Hematopoietic multipotent progenitor cell (in vitro differentiated cells): ENCODE measurements around the gene GUSB. TPM values are rescaled to one million over a fixed set of nuclear protein-coding genes. Genes with fewer than 3 reads are reported as not detected.
"Not testable (repeated sequence)": the region's sequence is repeated elsewhere in the genome, so short reads cannot be mapped to it uniquely, and the experiment has no call there.

Experiments used
- DNase-seq, 3 donors: peaks; one replicate each; pipeline ENCODE4 v3.0.0-alpha.2; 2011 to 2015; ENCODE audit warnings: low read depth in 2 of 3, low spot score in 2 of 3
- total RNA-seq: library from RNA; depleted of rRNA; stranded (reverse); fragments of >200 nt; gene quantifications from one replicate; pipeline ENCODE4 v1.2.3, GENCODE V29; 2012

Gene GUSB
- total RNA-seq, 1 donor = 89.4 TPM

DNA sequence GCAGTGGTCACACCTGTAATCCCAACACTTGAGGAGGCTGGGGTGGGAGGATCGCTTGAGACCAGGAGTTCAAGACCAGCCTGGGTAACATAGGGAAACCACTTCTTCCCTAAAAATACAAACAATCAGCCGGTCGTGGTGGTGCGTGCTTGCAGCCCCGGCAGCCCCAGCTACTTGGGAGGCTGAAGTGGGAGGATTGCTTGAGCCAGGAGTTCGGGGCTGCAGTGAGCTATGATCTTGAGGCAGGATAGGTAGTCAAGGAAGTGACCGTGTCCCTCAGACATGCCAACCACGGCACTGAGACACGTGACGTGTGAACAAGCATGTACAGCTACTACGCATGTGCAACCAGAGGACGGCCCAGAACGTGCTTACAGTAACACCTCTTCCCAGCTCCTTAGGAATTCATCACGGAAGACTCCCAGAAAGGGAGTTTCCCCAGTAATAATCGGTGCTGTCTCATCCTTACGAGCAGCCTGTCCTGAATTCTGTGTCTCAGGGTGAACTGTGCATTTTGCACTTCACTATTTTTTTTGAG lies 5.3 kb downstream of the GUSB start:
- no peak for DNase-seq

GRCh38 chr7:65975814-65976445 lies 6.1 kb downstream of the GUSB start:
- no peak for DNase-seq

- no peak for DNase-seq
These were observed 7.1 kb downstream of the GUSB start for GRCh38 chr7:65974876-65975275.

DNA sequence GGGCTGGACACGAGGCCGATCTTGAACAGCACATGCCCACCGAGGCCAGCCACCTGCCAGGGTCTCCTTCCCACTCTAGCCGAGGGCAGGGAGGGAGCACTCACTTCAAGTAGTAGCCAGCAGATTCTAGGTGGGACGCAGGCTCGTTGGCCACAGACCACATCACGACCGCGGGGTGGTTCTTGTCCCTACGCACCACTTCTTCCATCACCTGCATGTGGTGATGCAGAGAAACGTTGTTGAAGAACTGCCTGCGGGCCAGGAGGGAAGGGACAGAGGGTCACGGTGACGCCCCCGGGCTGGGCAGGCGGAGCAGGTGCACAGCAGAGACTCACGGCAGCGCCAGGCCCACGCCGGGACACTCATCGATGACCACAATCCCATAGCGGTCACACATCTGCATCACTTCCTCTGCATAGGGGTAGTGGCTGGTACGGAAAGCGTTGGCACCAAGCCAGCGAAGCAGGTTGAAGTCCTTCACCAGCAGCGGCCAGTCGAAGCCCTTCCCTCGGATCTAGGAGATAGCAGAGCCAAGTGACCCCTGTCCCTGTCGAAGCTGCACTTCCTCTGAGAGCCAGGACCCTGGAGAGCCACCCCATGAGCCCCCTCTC lies 7.7 kb downstream of the GUSB start:
- DNase-seq = no peak

DNA sequence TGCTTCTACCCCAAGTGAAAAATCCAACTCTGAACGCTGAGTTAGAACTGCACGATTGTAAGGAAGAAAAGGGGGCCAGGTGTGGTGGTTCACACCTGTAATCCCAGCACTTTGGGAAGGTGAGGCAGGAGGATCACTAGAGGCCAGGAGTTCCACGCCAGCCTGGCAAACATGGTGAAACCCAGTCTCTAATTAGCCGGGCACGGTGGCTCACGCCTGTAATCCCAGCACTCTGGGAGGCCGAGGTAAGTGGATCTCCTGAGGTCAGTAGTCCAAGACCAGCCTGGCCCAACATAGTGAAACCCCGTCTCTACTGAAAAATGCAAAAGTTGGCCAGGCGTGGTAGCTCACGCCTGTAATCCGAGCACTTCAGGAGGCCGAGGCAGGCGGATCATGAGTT lies 9.0 kb downstream of the GUSB start:
- no peak for DNase-seq

DNA sequence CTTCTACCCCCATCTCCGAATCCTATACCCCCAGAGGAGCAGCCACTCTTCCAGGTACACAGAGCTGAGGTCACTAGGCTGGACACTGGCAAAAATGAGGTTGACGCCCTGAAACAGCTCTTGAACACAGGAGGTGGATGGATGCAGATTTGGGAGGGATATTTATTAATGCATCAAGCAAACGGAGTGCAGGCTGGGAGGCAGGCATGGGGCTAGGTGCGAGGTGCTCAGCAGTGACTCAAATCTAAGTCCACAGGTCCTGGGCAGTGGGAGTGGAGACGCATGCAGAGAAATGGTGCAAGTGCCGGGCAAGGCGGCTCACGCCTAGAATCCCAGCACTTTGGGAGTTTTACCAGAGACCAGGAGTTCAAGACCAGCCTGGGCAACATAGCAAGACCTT lies 11.0 kb downstream of the GUSB start:
- no peak for DNase-seq

DNA sequence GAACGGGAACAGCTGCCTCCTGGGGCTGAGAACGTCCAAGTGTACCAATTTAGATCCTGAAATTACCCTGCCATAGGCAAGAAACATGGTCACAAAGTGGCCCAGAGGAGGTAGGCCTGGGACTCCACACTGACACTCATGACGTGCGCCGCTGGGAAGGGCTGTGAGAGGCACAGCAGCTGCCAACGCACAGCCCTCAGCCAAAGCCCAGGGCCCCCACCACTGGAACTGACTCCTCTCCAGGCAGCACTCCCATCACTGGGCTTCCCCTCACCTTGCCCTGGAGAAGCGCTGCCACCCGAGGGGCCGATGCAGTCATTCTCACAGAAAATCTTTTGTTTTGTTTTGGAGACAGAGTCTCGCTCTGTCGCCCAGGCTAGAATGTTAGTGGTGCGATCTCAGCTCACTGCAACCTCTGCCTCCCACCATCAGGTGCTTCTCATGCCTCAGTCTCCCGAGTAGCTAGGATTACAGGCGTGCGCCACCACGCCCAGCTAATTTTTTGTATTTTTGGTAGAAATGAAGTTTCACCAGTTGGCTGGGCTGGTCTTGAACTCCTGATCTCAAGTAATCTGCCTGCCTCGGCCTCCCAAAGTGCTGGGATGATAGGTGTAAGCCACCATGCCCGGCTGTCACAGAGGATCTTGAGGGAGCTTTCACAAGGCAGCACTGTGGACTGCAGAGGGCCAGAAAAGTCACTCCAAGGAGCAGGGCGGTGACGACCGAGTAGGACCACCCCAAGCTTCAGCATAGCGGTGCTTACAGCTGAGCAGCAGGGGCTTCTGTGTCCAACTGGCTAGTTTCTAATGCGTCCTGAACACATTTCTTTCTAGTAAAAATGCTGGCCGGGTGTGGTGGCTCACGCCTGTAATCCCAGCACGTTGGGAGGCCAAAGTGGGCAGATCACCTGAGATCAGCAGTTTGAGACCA lies 13.5 kb downstream of the GUSB start:
- no peak for DNase-seq

DNA sequence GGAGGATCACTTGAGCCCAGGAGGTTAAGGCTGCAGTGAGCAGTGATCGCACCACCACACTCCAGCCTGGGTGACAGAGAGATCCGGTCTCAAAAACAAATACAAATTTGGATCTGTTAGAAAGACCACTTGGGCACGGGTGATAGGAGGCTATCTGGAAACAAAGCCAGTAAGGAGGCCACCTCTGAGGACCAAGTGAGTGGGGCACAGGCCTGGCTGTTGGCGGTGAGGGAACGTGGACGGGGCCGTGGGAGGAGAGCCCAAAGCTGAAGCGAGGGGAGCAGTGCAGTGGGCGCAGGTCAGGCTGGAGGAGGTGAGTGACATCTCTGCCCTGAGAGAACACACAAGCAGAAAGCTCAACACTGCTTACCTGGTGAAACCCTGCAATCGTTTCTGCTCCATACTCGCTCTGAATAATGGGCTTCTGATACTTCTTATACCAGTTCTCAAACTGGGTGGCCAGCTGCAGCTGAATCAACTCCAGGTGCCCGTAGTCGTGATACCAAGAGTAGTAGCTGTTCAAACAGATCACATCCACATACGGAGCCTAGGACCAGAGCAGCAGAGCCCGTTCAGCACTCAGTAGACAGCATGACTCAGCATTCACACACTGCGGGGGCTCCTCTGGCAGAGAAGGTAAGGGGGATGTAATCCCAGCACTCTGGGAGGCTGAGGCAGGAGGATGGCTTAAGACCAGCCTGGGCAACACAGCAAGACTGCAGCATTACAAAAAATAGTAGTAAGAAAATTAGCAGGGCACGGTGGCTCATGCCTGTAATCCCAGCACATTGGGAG lies 14.5 kb downstream of the GUSB start:
- no peak for DNase-seq

DNA sequence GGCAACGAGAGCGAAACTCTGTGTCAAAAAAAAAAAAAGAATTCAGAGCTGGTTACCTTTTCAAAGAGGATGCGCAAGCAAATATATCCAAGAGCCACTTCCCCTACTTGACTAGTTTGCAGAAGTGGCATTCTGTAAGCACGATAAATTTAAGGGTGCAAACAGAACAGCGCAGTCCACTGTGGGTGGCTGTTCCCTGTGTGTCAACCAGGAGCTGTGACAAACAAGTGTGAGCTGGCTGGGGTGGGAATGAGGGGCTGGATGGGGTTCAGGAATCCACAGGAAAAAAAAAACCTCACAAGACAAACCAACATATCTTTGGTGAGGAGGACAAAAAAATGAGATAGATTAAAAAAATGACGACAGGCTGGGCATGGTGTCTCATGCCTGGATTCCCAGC lies 15.9 kb downstream of the GUSB start:
- DNase-seq = no peak

DNA sequence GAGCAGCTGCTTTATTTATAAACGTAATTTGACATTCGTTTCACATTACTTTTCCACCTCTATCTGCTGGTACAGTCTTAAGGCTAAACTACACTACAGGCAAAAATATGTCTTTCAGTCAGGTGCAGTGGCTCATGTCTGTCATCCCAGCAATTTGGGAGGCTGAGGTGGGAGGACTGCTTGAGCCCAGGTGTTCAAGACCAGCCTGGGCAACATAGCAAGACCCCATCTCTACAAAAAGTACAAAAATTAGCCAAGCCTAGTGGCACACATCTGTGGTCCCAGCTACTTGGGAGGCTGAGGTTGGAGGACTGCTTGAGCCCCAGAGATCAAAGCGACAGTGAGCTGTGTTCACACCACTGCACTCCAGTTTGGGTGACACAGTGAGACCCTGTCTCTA lies 17.3 kb downstream of the GUSB start:
- DNase-seq = not testable (repeated sequence)

DNA sequence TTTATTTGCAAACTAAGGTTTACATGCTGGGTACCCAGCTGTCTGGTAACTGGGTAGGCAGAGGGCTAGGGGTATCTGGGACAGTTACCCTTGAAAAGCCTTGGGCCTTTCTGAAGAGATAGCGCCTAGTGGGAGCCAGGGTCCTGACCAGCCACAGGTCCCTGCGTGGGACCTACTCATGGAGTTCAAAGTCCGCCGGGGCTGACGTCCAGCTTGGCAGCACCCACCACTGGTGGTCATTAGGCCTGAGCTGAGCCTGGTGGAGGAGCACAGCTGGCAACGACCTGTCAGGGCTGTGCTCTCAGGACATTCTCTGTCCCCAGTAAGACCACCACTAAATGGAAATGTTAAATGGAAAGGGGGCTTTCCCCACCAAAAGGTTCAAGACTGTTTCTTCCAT lies 20.0 kb downstream of the GUSB start:
- no peak for DNase-seq

- no peak for DNase-seq
These were observed 21.5 kb downstream of the GUSB start for GRCh38 chr7:65960351-65961074.

DNA sequence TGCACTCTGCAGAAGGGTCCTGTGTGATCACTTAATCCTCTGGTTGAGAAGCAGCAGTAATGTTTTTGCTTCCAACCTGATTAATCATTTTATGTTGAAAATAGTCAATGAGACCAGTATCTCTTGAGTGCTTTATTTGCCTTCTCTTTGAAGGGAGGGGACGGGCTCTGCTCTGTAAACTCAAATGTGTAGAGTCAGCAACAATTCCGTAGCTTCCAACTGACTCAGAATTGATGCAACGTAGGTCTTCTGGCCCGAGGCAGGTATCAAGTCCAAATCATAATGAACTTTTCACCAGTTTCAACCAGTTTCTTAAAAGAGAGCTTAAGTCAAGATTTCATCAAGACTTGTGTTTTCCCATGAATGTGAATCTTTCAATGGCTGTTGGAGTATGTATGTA lies 26.3 kb downstream of the GUSB start:
- no peak for DNase-seq

GRCh38 chr7:65953890-65954450 lies 28.0 kb downstream of the GUSB start:
- DNase-seq = no peak

- peak in 2 of 3 donors; percentile 35 to 61 for DNase-seq
These were observed 28.9 kb downstream of the GUSB start for GRCh38 chr7:65953001-65953720.

GRCh38 chr7:65951837-65952578 lies 30.0 kb downstream of the GUSB start:
- DNase-seq = peak in 1 of 3 donors; percentile 21

GRCh38 chr7:65946904-65947303 lies 35.1 kb downstream of the GUSB start:
- DNase-seq = peak in 1 of 3 donors; percentile 18

DNA sequence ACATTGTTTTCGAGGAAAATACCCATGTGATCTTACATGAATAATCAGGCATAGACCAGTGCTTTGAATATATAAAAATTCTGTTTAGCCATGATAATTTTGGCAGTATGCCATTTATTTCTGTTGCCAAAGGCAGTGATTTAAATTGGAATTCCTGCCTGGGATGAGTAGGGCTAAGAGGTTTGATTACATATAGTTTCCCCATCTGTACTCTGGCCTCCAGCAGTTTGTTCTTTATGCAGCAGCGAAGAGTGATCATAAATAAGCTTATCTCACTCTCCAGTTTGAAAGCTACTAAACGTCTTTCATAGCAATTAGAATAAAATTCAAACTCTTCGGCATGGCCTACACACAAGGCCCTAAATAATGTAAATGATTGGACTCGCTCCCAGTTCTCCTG lies 36.2 kb downstream of the GUSB start:
- DNase-seq = not testable (repeated sequence)
